ENCODE results near the gene ADGRV1. TPM values are rescaled to one million over a fixed set of nuclear protein-coding genes. Genes with fewer than 3 reads are reported as not detected.

Gene ADGRV1
- total and polyA plus RNA-seq, 4 donors, result 0.36 to 0.64 (median 0.50) TPM

GRCh38 chr5:90947667-90948066, 389.1 kb downstream of the ADGRV1 start:
- 23 to 37% methylated on average over 1 of the region's 1 CpG for WGBS, 2 donors
- no peaks in the 10 kb centered on the region for H3K4me1 ChIP-seq (ENCODE audit: control insufficient read depth in 1 of 2, insufficient read depth in 2 of 2, low read length in 2 of 2)
- no peaks in the 10 kb centered on the region for H3K9me3 ChIP-seq (ENCODE audit: control insufficient read depth, low read length)
- no peak overlapping the region for H3K27ac ChIP-seq (ENCODE audit: low read depth in 1 of 2, low read length in 2 of 2)
- no peaks in the 10 kb centered on the region for H3K36me3 ChIP-seq (ENCODE audit: control insufficient read depth in 1 of 2, insufficient read depth in 2 of 2, low read length in 1 of 2)
- no peak for ATAC-seq (ENCODE audit: low FRiP score)
- no peaks in the 10 kb centered on the region for H3K27me3 ChIP-seq (ENCODE audit: control insufficient read depth in 1 of 2, insufficient read depth in 2 of 2, low read length in 1 of 2)
- H3K4me3 ChIP-seq (ENCODE audit: low read length in 2 of 2), result no peak overlapping the region
- intact Hi-C loops (cut with DNase I), result no loop called here
- DNase-seq, result no peak

DNA sequence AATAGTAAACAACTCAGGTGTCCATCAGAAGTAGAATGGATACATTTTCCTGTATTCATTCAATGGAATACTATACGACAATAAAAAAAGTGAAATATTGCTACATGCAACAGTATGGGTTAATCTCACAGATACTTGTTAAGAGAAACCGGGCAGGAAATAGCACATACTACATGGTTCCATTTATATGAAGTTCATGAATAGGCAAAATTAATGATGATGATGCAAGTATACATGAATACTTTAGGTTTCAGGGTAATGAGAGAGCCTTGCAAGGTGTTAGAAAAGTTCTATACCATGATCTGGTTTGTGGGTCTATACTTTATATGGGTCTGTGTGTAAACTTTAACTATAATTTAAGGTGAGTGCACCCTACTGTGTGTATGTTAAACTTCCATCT, 390.4 kb downstream of the ADGRV1 start:
- 85 to 88% methylated on average over 2 of the region's 2 CpGs for WGBS, 2 donors
- intact Hi-C loops (cut with DNase I), result no loop called here
- ATAC-seq (ENCODE audit: low FRiP score), result no peak

DNA sequence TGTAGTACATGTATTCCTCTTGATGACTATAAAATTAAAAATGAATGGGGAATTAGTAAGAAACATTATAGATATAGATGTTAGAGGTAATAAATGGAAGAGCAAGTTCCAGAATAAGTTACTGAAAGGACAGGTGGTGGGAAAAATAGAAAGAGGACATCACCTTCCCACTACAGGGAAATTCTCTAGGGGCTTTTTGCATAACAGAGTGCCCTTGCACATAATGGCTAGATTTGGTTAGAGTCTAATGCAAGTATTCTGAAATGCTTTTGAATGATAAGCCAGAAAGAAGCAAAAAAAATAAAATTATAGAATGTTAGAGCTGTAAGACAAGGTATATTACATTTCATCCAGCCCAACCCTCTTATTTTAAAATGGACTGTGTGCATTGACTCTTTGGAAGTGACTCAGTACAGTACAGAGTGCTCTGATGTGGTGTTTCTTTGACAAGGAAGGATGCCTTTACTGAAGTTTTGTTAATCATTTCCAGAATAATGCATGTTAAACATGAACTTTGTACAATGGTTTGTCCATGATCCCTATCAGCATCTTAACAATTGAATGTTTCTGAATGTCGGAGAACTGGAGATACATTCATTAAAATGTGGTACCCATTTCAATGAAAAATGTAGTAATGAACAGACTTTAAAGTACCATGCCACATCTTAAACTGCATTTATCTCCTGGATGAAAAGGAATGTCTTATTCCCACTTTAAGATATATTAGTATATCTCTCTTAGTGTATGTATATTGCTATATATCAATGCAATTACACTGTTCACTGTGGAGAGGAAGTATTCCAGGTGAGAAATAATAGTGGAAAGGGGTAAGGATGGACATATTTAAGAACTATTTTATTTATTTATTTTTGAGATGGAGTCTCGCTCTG, 391.1 kb downstream of the ADGRV1 start:
- H3K4me3 ChIP-seq (ENCODE audit: low read length in 2 of 2), result no peak overlapping the region
- no peaks in the 10 kb centered on the region for H3K36me3 ChIP-seq (ENCODE audit: control insufficient read depth in 1 of 2, insufficient read depth in 2 of 2, low read length in 1 of 2)
- 87 to 89% methylated on average over 2 of the region's 2 CpGs for WGBS, 2 donors
- DNase-seq, result no peak
- H3K9me3 ChIP-seq (ENCODE audit: control insufficient read depth, low read length), result no peaks in the 10 kb centered on the region
- H3K4me1 ChIP-seq (ENCODE audit: control insufficient read depth in 1 of 2, insufficient read depth in 2 of 2, low read length in 2 of 2), result no peaks in the 10 kb centered on the region
- intact Hi-C loops (cut with DNase I), result no loop called here
- H3K27me3 ChIP-seq (ENCODE audit: control insufficient read depth in 1 of 2, insufficient read depth in 2 of 2, low read length in 1 of 2), result no peaks in the 10 kb centered on the region
- no peak for ATAC-seq (ENCODE audit: low FRiP score)
- H3K27ac ChIP-seq (ENCODE audit: low read depth in 1 of 2, low read length in 2 of 2), result no peak overlapping the region

More for the DNA sequence above, 390.4 kb downstream of the ADGRV1 start:
- DNase-seq, result no peak
- Histone ChIP-seq H3K27ac (ENCODE audit: low read depth in 1 of 2, low read length in 2 of 2) (no peak overlapping the region), H3K36me3 (ENCODE audit: control insufficient read depth in 1 of 2, insufficient read depth in 2 of 2, low read length in 1 of 2) (no peaks in the 10 kb centered on the region), H3K27me3 (ENCODE audit: control insufficient read depth in 1 of 2, insufficient read depth in 2 of 2, low read length in 1 of 2) (no peaks in the 10 kb centered on the region), H3K4me3 (ENCODE audit: low read length in 2 of 2) (no peak overlapping the region), H3K4me1 (ENCODE audit: control insufficient read depth in 1 of 2, insufficient read depth in 2 of 2, low read length in 2 of 2) (no peaks in the 10 kb centered on the region), H3K9me3 (ENCODE audit: control insufficient read depth, low read length) (no peaks in the 10 kb centered on the region)

DNA sequence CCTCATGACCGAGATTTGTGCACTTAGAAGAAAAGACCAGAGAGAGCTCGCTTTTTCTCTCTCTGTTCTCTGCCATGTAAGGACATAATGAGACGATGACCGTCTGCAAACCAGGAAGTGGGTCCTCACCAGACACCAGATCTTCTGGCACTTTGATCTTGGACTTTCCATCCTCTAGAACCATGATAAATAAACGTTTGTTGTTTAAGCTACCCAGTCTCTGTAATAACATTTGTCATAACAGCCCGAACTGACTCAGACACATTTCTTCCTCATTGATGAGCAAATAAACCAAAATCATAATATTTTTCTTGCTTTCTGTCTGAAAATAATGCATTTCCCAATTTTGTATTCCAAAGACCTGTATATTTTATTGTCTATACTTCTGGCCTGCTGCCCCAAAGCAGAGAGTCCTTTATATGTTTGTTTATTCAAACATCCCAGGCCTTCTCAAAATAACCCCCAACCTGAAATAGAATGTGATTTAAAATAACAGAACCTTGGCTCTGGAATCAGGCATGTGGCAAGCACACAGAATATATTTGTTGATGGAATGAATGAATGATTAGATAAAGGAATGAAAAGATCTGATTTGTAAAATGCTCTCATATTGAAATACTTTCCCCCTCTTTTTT, 396.5 kb downstream of the ADGRV1 start:
- intact Hi-C loops (cut with DNase I), result no loop called here
- no peak for ATAC-seq (ENCODE audit: low FRiP score)
- Histone ChIP-seq H3K4me3 (ENCODE audit: low read length in 2 of 2) (no peak overlapping the region), H3K9me3 (ENCODE audit: control insufficient read depth, low read length) (no peaks in the 10 kb centered on the region), H3K36me3 (ENCODE audit: control insufficient read depth in 1 of 2, insufficient read depth in 2 of 2, low read length in 1 of 2) (no peaks in the 10 kb centered on the region), H3K27ac (ENCODE audit: low read depth in 1 of 2, low read length in 2 of 2) (no peak overlapping the region), H3K27me3 (ENCODE audit: control insufficient read depth in 1 of 2, insufficient read depth in 2 of 2, low read length in 1 of 2) (no peaks in the 10 kb centered on the region), H3K4me1 (ENCODE audit: control insufficient read depth in 1 of 2, insufficient read depth in 2 of 2, low read length in 2 of 2) (no peaks in the 10 kb centered on the region)
- WGBS, 2 donors, result 65 to 73% methylated on average over 6 of the region's 6 CpGs
- DNase-seq, result no peak

GRCh38 chr5:90956511-90957097, 398.0 kb downstream of the ADGRV1 start:
- ATAC-seq (ENCODE audit: low FRiP score), result no peak

GRCh38 chr5:90957906-90958305, 399.3 kb downstream of the ADGRV1 start:
- H3K9me3 ChIP-seq (ENCODE audit: control insufficient read depth, low read length), result no peaks in the 10 kb centered on the region
- H3K4me1 ChIP-seq (ENCODE audit: control insufficient read depth in 1 of 2, insufficient read depth in 2 of 2, low read length in 2 of 2), result no peaks in the 10 kb centered on the region
- DNase-seq, result no peak
- H3K27me3 ChIP-seq (ENCODE audit: control insufficient read depth in 1 of 2, insufficient read depth in 2 of 2, low read length in 1 of 2), result no peaks in the 10 kb centered on the region
- no peak overlapping the region for H3K4me3 ChIP-seq (ENCODE audit: low read length in 2 of 2)
- no peaks in the 10 kb centered on the region for H3K36me3 ChIP-seq (ENCODE audit: control insufficient read depth in 1 of 2, insufficient read depth in 2 of 2, low read length in 1 of 2)
- no peak overlapping the region for H3K27ac ChIP-seq (ENCODE audit: low read depth in 1 of 2, low read length in 2 of 2)
- intact Hi-C loops (cut with DNase I), result no loop called here
- ATAC-seq (ENCODE audit: low FRiP score), result no peak

More at GRCh38 chr5:90956511-90957097, 398.0 kb downstream of the ADGRV1 start:
- intact Hi-C loops (cut with DNase I), result no loop called here
- Histone ChIP-seq H3K4me1 (ENCODE audit: control insufficient read depth in 1 of 2, insufficient read depth in 2 of 2, low read length in 2 of 2) (no peaks in the 10 kb centered on the region), H3K4me3 (ENCODE audit: low read length in 2 of 2) (no peak overlapping the region), H3K27me3 (ENCODE audit: control insufficient read depth in 1 of 2, insufficient read depth in 2 of 2, low read length in 1 of 2) (no peaks in the 10 kb centered on the region), H3K9me3 (ENCODE audit: control insufficient read depth, low read length) (no peaks in the 10 kb centered on the region), H3K27ac (ENCODE audit: low read depth in 1 of 2, low read length in 2 of 2) (no peak overlapping the region), H3K36me3 (ENCODE audit: control insufficient read depth in 1 of 2, insufficient read depth in 2 of 2, low read length in 1 of 2) (no peaks in the 10 kb centered on the region)
- no peak for DNase-seq
- WGBS, 2 donors, result 49 to 54% methylated on average over 4 of the region's 4 CpGs

DNA sequence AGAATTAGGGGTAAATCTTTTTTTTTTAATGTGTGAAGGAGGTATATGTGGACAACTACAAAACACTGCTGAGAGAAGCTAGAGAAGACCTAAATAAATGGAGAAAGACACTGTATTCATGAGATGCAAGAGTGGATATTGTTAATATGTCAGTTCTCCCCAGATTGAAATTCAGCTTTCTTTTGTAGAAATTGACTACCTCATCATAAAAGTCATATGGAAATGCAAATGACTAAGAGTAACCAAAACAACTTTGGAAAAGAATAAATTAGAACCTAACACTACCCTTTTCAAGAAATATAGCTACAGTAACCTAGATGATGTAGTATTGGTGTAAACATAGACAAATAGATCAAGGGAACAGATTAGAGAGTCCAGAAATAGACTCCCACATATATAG, 400.7 kb downstream of the ADGRV1 start:
- intact Hi-C loops (cut with DNase I), result no loop called here
- Histone ChIP-seq H3K27me3 (ENCODE audit: control insufficient read depth in 1 of 2, insufficient read depth in 2 of 2, low read length in 1 of 2) (no peaks in the 10 kb centered on the region), H3K4me3 (ENCODE audit: low read length in 2 of 2) (no peak overlapping the region), H3K27ac (ENCODE audit: low read depth in 1 of 2, low read length in 2 of 2) (no peak overlapping the region), H3K4me1 (ENCODE audit: control insufficient read depth in 1 of 2, insufficient read depth in 2 of 2, low read length in 2 of 2) (no peaks in the 10 kb centered on the region), H3K36me3 (ENCODE audit: control insufficient read depth in 1 of 2, insufficient read depth in 2 of 2, low read length in 1 of 2) (no peaks in the 10 kb centered on the region), H3K9me3 (ENCODE audit: control insufficient read depth, low read length) (no peaks in the 10 kb centered on the region)
- DNase-seq (no peak), ATAC-seq (ENCODE audit: low FRiP score) (no peak)

DNA sequence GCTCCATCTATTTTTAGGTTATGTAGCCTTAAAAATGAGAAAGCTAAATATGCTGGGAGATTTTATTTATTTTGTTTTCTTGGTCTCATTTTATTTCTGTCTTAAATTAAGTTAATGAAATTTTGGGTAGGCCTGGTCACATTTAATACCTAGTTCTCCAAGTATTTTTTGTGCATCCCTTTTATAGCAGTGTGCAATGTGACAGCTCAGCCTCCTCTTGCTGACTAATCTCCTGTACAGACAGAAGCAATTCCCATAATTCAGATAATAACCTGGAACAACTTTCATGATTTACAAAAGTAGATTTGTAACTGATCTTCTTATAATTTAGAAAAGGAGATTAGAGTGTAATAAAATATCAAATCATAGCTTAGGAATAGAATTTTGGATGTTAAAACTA, 403.9 kb downstream of the ADGRV1 start:
- no peak overlapping the region for H3K4me3 ChIP-seq (ENCODE audit: low read length in 2 of 2)
- intact Hi-C loops (cut with DNase I), result no loop called here
- H3K4me1 ChIP-seq (ENCODE audit: control insufficient read depth in 1 of 2, insufficient read depth in 2 of 2, low read length in 2 of 2), result no peaks in the 10 kb centered on the region
- no peak for ATAC-seq (ENCODE audit: low FRiP score)
- no peak overlapping the region for H3K27ac ChIP-seq (ENCODE audit: low read depth in 1 of 2, low read length in 2 of 2)
- H3K36me3 ChIP-seq (ENCODE audit: control insufficient read depth in 1 of 2, insufficient read depth in 2 of 2, low read length in 1 of 2), result no peaks in the 10 kb centered on the region
- DNase-seq, result no peak
- H3K27me3 ChIP-seq (ENCODE audit: control insufficient read depth in 1 of 2, insufficient read depth in 2 of 2, low read length in 1 of 2), result no peaks in the 10 kb centered on the region
- H3K9me3 ChIP-seq (ENCODE audit: control insufficient read depth, low read length), result no peaks in the 10 kb centered on the region

Data from aorta (tissue), 5 donors.